Muscle layer of colon (tissue), 2 donors: ENCODE results near the gene UBE3B.
A peak's percentile ranks its signal among the peaks of the same experiment; 100 is the strongest.

Source experiments
- H3K27ac ChIP-seq: one replicate; pipeline ENCODE4 v1.7.0; 2013; ENCODE audit warnings: low read depth, mild to moderate bottlenecking, low read length, moderate library complexity
- H3K27me3 ChIP-seq, 2 donors: one replicate each; pipeline ENCODE4 v1.7.0; 2013; ENCODE audit warnings: low read length in 2 of 2, mild to moderate bottlenecking in 2 of 2; ENCODE audit not compliant: insufficient read depth in 2 of 2, control insufficient read depth in 1 of 2
- H3K36me3 ChIP-seq: one replicate; pipeline ENCODE4 v1.7.0; 2013; ENCODE audit warnings: mild to moderate bottlenecking, low read length; ENCODE audit not compliant: insufficient read depth
- H3K4me1 ChIP-seq: one replicate; pipeline ENCODE4 v1.7.0; 2013; ENCODE audit warnings: mild to moderate bottlenecking, low read length; ENCODE audit not compliant: insufficient read depth
- H3K4me3 ChIP-seq, 2 donors: one replicate each; pipeline ENCODE4 v1.7.0; 2013; ENCODE audit warnings: low read length in 2 of 2, low read depth in 1 of 2, mild to moderate bottlenecking in 1 of 2, moderate library complexity in 1 of 2
- H3K9ac ChIP-seq: one replicate; pipeline ENCODE4 v1.7.0; 2013; ENCODE audit warnings: low read length
- H3K9me3 ChIP-seq: one replicate; pipeline ENCODE4 v1.7.0; 2013; ENCODE audit warnings: mild to moderate bottlenecking, low read length
- donor health status: abdominal sarcoma.
- donor health status: Adenocarcinoma of cecum.

The UBE3B gene

GRCh38 chr12:109450980-109451379, 26.5 kb upstream of the UBE3B start:
- Histone ChIP-seq H3K4me3 (no peak overlapping the region), H3K27ac (peak overlapping the region; percentile 75), H3K27me3 (no peaks in the 10 kb centered on the region), H3K9ac (no peak overlapping the region), H3K4me1 (peaks cover 48% of the 10 kb centered on the region), H3K9me3 (no peaks in the 10 kb centered on the region), H3K36me3 (peaks cover 57% of the 10 kb centered on the region)

- H3K4me1 ChIP-seq: peaks cover 50% of the 10 kb centered on the region
- no peaks in the 10 kb centered on the region for H3K27me3 ChIP-seq
- H3K4me3 ChIP-seq: no peak overlapping the region
- H3K9ac ChIP-seq: no peak overlapping the region
- H3K9me3 ChIP-seq: no peaks in the 10 kb centered on the region
- H3K36me3 ChIP-seq: peaks cover 61% of the 10 kb centered on the region
- peak overlapping the region; percentile 75 for H3K27ac ChIP-seq
Observed at GRCh38 chr12:109451400-109451799, 26.0 kb upstream of the UBE3B start.

GRCh38 chr12:109452489-109452888, 24.9 kb upstream of the UBE3B start:
- H3K4me1 ChIP-seq: peaks cover 60% of the 10 kb centered on the region
- no peak overlapping the region for H3K4me3 ChIP-seq
- H3K27me3 ChIP-seq: no peaks in the 10 kb centered on the region
- H3K9me3 ChIP-seq: no peaks in the 10 kb centered on the region
- H3K27ac ChIP-seq: peak overlapping the region; percentile 75
- H3K36me3 ChIP-seq: peaks cover 66% of the 10 kb centered on the region
- H3K9ac ChIP-seq: no peak overlapping the region

GRCh38 chr12:109455706-109456105, 21.7 kb upstream of the UBE3B start:
- H3K9me3 ChIP-seq: no peaks in the 10 kb centered on the region
- no peak overlapping the region for H3K4me3 ChIP-seq
- no peak overlapping the region for H3K9ac ChIP-seq
- H3K27ac ChIP-seq: peak overlapping the region; percentile 57
- no peaks in the 10 kb centered on the region for H3K27me3 ChIP-seq
- peaks cover 72% of the 10 kb centered on the region for H3K4me1 ChIP-seq
- peaks cover 73% of the 10 kb centered on the region for H3K36me3 ChIP-seq

- H3K27me3 ChIP-seq: no peaks in the 10 kb centered on the region
- H3K36me3 ChIP-seq: peaks cover 60% of the 10 kb centered on the region
- no peak overlapping the region for H3K9ac ChIP-seq
- H3K9me3 ChIP-seq: no peaks in the 10 kb centered on the region
- no peak overlapping the region for H3K4me3 ChIP-seq
- H3K4me1 ChIP-seq: peaks cover 74% of the 10 kb centered on the region
- H3K27ac ChIP-seq: peak overlapping the region; percentile 99
Observed at GRCh38 chr12:109458086-109458485, 19.3 kb upstream of the UBE3B start.

GRCh38 chr12:109458771-109459208, 18.6 kb upstream of the UBE3B start:
- peaks cover 81% of the 10 kb centered on the region for H3K4me1 ChIP-seq
- peak overlapping the region; percentile 99 for H3K27ac ChIP-seq
- H3K9ac ChIP-seq: peak overlapping the region; percentile 42
- peaks cover 53% of the 10 kb centered on the region for H3K36me3 ChIP-seq
- no peaks in the 10 kb centered on the region for H3K9me3 ChIP-seq
- no peaks in the 10 kb centered on the region for H3K27me3 ChIP-seq
- no peak overlapping the region for H3K4me3 ChIP-seq

GRCh38 chr12:109459247-109459646, 18.2 kb upstream of the UBE3B start:
- Histone ChIP-seq H3K27ac (peak overlapping the region; percentile 99), H3K4me3 (no peak overlapping the region), H3K36me3 (peaks cover 48% of the 10 kb centered on the region), H3K9me3 (no peaks in the 10 kb centered on the region), H3K9ac (peak overlapping the region; percentile 42), H3K27me3 (no peaks in the 10 kb centered on the region), H3K4me1 (peaks cover 86% of the 10 kb centered on the region)

- peaks cover 35% of the 10 kb centered on the region for H3K36me3 ChIP-seq
- H3K4me1 ChIP-seq: peaks cover 97% of the 10 kb centered on the region
- no peak overlapping the region for H3K9ac ChIP-seq
- H3K9me3 ChIP-seq: no peaks in the 10 kb centered on the region
- no peak overlapping the region for H3K4me3 ChIP-seq
- H3K27ac ChIP-seq: peak overlapping the region; percentile 99
- no peaks in the 10 kb centered on the region for H3K27me3 ChIP-seq
Observed at GRCh38 chr12:109460538-109460937, 16.9 kb upstream of the UBE3B start.

- peaks cover 28% of the 10 kb centered on the region for H3K36me3 ChIP-seq
- peak overlapping the region; percentile 22 for H3K9ac ChIP-seq
- H3K9me3 ChIP-seq: no peaks in the 10 kb centered on the region
- peak overlapping the region; percentile 99 for H3K27ac ChIP-seq
- peaks cover 100% of the 10 kb centered on the region for H3K4me1 ChIP-seq
- H3K4me3 ChIP-seq: peak overlapping the region in 1 of 2 donors; percentile 33
- no peaks in the 10 kb centered on the region for H3K27me3 ChIP-seq
Observed at GRCh38 chr12:109461049-109461845, 16.2 kb upstream of the UBE3B start.

GRCh38 chr12:109461846-109462756, 15.3 kb upstream of the UBE3B start:
- H3K9ac ChIP-seq: peak overlapping the region; percentile 22
- peak overlapping the region in 1 of 2 donors; percentile 42 for H3K4me3 ChIP-seq
- peaks cover 20% of the 10 kb centered on the region for H3K36me3 ChIP-seq
- H3K9me3 ChIP-seq: no peaks in the 10 kb centered on the region
- peak overlapping the region; percentile 99 for H3K27ac ChIP-seq
- H3K27me3 ChIP-seq: no peaks in the 10 kb centered on the region
- H3K4me1 ChIP-seq: peaks cover 100% of the 10 kb centered on the region

- Histone ChIP-seq H3K27ac (peak overlapping the region; percentile 99), H3K4me3 (peak overlapping the region; percentile 15 to 42), H3K27me3 (no peaks in the 10 kb centered on the region), H3K9ac (peak overlapping the region; percentile 46), H3K36me3 (peaks cover 11% of the 10 kb centered on the region), H3K4me1 (peaks cover 100% of the 10 kb centered on the region), H3K9me3 (no peaks in the 10 kb centered on the region)
Observed at GRCh38 chr12:109462868-109463692, 14.4 kb upstream of the UBE3B start.
